ENCODE data around the gene NFATC3.
A peak's percentile ranks its signal among the peaks of the same experiment; 100 is the strongest.

The NFATC3 gene

GRCh38 chr16:68251832-68252231, 166.7 kb downstream of the NFATC3 start:
- no peak for ATAC-seq

GRCh38 chr16:68252383-68252782, 167.2 kb downstream of the NFATC3 start:
- ATAC-seq, result no peak

- ATAC-seq, result no peak
Measured at GRCh38 chr16:68253721-68254120, 168.6 kb downstream of the NFATC3 start.

GRCh38 chr16:68255712-68256111, 170.5 kb downstream of the NFATC3 start:
- ATAC-seq, result no peak

- ATAC-seq, result no peak
Measured at GRCh38 chr16:68257251-68257905, 172.2 kb downstream of the NFATC3 start.

- no peak for ATAC-seq
Measured at GRCh38 chr16:68257906-68258800, 173.0 kb downstream of the NFATC3 start.

- ATAC-seq, result no peak
Measured at GRCh38 chr16:68259007-68259825, 174.0 kb downstream of the NFATC3 start.

- ATAC-seq, result no peak
Measured at GRCh38 chr16:68263559-68264127, 178.5 kb downstream of the NFATC3 start.

- ATAC-seq, result peak; percentile 80 to 82
Measured at GRCh38 chr16:68264128-68265077, 179.2 kb downstream of the NFATC3 start, which contains the start of gene SLC7A6. Gene SLC7A6 (plus strand): TSS chr16:68264526. CDS start chr16:68274727, 10,201 bp downstream.

GRCh38 chr16:68265078-68265920, 180.1 kb downstream of the NFATC3 start:
- peak; percentile 9 to 15 for ATAC-seq

- ATAC-seq, result no peak
Measured at GRCh38 chr16:68267612-68268405, 182.6 kb downstream of the NFATC3 start.

- ATAC-seq, result no peak
Measured at GRCh38 chr16:68269793-68270192, 184.6 kb downstream of the NFATC3 start.

- peak; percentile 68 to 78 for ATAC-seq
Measured at GRCh38 chr16:68270353-68270752, 185.2 kb downstream of the NFATC3 start.

GRCh38 chr16:68272507-68273209, 187.5 kb downstream of the NFATC3 start:
- no peak for ATAC-seq

- ATAC-seq, result no peak
Measured at GRCh38 chr16:68273459-68273858, 188.3 kb downstream of the NFATC3 start.

GRCh38 chr16:68273896-68274295, 188.7 kb downstream of the NFATC3 start:
- peak; percentile 30 to 42 for ATAC-seq

GRCh38 chr16:68274441-68274840, 189.3 kb downstream of the NFATC3 start:
- ATAC-seq, result no peak

- peak; percentile 70 to 74 for ATAC-seq
Measured at GRCh38 chr16:68275611-68276191, 190.5 kb downstream of the NFATC3 start.

- ATAC-seq, result no peak
Measured at GRCh38 chr16:68276223-68276622, 191.1 kb downstream of the NFATC3 start.
